ENCODE results near the gene CLDN19.

- no peak for TF ChIP-seq CTCF (IDR thresholded peaks at IDR 0.05; ENCODE audit: low read depth, low read length, poor library complexity, severe bottlenecking)
- TF ChIP-seq EZH2phosphoT487 (IDR thresholded peaks at IDR 0.05; ENCODE audit: borderline replicate concordance, low read length) = no peak
These were observed 2.1 kb upstream of the CLDN19 start for GRCh38 chr1:42742141-42742540.

Measured in DOHH2 (cell line).